HG02970 (cell line): Measurements from ENCODE around the gene DOK6.
A peak's percentile ranks its signal among the peaks of the same experiment; 100 is the strongest.

Experiments used
- ATAC-seq: cut with Tn5 transposase; IDR thresholded peaks from one replicate; pipeline ENCODE4 v1.9.1; 2021; ENCODE audit warnings: mild to moderate bottlenecking, moderate library complexity, moderate number of reproducible peaks; ENCODE audit not compliant: unreplicated experiment, low FRiP score

DOK6 gene

GRCh38 chr18:69529151-69529550 lies 128.5 kb downstream of the DOK6 start:
- no peak for ATAC-seq

DNA sequence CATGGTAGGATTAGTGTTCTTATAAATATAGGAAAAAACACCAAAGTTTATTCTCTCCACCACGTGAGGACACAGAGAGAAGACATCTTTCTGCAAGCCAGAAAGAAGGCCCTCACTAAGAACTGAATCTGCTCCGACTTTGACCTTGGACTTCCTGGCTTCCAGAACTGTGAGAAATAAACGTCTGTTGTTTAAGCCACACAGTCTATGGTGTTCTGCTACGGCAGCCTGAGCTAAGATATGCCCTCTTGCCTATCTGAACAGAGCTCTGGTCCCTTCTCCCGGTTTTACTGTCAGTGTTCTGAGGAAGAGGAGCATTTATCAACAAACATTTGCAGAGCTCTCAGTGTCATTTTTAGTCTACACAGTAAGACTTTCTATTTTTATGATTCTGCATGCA lies 131.3 kb downstream of the DOK6 start:
- ATAC-seq: no peak

DNA sequence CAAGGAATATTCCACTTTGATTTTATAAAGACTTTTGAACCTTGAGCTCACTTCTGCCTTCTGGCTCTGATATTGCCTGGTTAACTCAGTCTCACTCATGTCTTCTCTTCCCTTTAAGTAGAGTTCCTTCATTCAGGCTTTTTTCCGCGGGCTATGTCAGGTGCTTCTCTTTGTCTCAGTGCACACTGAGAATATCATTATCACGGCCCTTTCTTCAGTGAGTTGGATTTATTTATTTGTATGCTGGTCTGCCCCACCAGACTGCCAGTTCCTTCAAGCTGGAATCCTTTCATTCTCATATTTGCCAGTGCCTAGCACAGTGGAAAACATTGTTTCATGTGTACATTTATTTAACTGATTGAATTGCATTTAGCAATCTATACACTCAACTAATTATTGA lies 136.5 kb downstream of the DOK6 start:
- no peak for ATAC-seq

GRCh38 chr18:69538849-69539248 lies 138.2 kb downstream of the DOK6 start:
- ATAC-seq: no peak

GRCh38 chr18:69539404-69539803 lies 138.7 kb downstream of the DOK6 start:
- ATAC-seq: no peak

DNA sequence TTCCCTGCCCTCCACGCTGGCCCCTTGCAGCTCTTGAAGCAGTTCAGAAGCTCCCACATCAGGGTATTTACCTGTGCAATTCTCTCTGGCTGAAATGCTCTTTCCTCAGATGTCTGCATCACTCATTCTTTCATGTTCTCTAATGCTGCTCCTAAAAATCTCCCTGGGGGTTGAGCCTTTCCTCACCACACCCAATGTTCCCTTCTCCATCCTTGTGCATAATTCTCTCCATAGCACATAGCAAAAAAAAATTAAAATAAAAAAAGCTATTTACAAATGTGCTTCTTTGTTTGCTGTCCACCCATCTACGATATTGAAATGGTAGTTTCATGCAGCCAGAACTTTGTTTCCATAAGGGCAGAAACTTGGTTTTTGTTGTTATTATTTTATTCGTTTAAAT lies 155.5 kb downstream of the DOK6 start:
- no peak for ATAC-seq

DNA sequence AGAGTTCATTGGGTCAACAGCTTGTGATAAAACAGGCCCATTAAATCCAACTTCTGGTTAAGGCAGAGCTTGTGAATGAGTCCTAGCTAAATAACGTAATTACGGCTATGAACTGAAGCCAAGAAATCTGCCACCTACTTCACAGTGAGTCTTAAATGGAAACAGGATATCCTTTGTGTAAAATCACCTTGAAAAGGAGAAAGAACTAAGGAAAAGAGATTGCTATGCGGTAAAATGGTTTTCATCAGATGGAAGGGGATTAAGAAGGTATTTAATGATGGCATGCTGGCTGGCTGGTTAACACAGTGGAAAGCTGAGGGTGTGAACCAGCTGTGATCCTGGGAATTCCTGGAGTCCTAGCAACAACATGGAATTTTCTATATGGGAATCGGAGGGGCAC lies 156.6 kb downstream of the DOK6 start:
- no peak for ATAC-seq

DNA sequence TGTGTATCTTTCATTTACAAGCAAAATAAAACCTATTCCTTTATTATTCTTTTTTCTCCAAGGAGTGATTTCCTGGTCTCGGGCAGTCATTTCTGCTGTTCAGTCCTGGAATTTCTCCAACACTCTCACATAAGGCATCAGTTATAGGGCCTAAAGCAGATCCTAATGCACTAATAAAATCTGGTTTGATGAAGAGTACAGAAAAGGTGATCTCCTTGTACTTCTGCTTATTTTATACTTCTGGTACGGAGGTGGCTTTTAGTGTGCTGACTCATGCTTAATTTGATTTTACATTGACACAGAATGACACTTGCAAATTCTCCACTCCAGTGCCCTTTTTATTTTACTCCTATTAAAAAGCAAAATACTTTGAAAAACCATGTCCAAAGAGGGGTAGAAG lies 157.4 kb downstream of the DOK6 start:
- ATAC-seq: no peak

DNA sequence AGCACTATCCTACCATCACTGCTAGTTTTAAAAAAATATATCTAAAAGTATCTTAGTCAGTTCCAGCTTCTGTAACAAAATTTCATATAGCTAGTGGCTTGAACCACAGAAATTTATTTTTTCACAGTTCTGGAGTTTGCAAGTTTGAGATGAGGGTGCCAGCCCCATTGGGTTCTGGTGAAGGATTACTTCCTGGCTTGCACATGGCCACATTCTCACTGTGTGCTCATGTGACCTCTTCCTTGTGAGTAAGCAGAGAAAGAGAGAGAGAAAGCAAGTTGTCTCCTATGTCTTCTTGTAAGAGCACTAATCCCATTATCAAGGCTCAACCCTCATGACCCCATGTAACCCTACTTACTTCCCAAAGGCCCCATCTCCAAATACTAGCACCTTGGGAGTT lies 158.9 kb downstream of the DOK6 start:
- no peak for ATAC-seq

- no peak for ATAC-seq
These were observed 163.9 kb downstream of the DOK6 start for GRCh38 chr18:69564602-69565001.

GRCh38 chr18:69567813-69568488 lies 167.3 kb downstream of the DOK6 start:
- no peak for ATAC-seq

GRCh38 chr18:69569133-69569532 lies 168.4 kb downstream of the DOK6 start:
- no peak for ATAC-seq

DNA sequence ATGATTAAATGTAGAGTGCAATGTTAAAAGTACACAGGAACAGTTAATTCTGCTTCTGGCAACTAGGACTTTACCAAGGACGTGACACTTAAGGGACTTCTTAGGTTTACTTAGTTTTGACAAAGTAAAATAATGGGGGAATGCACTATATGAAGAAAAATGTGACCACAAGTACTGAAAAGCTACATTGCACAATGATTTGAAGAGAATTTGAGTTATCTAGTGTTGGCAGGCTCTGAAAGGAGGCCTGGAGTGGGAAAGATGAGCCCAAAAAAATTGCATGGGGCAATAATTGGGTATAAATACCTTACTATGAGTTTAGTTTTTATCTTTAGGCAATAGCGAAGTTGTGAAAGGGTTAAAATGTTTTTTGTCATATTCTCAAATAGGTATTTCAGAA lies 173.7 kb downstream of the DOK6 start:
- ATAC-seq: no peak

DNA sequence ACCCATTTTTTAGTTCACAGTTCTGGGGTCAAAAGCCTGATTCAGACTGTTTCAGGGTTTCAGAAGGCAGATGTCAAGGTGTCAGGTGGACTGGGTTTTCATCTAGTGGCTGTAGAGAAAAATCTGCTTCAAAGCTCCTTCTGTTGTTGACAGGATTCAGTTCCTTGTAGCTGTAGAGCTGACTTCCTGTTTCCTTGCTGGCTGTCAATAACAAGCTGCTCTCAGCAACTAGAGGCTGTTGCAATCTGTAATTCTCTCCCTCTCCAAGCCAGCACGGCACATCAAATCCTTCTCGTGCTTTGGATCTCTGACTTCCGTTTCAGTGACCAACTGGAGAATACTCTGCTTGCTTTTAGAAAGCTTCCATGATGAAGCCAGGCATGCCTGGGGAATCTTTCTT lies 179.4 kb downstream of the DOK6 start:
- ATAC-seq: peak; percentile 68

GRCh38 chr18:69584429-69584828 lies 183.7 kb downstream of the DOK6 start:
- ATAC-seq: no peak

DNA sequence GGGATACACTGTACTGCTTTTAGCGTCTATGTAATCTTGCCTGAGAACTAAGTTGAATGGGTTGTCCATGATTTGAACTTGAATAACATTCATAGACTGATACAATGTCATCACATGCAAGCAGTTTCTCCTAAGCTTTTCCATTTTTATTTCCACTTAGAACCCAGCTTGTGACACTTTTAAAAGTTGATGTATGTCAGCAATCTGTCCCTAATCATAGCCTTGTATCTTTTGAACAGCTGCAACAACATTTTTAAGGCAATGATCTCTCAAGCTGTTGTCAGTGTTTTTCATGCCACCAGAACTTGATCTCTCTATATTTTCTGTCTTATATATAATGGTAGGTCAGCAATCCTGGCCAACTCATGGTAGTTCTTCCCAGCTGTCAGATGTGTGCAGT lies 185.0 kb downstream of the DOK6 start:
- ATAC-seq: no peak

DNA sequence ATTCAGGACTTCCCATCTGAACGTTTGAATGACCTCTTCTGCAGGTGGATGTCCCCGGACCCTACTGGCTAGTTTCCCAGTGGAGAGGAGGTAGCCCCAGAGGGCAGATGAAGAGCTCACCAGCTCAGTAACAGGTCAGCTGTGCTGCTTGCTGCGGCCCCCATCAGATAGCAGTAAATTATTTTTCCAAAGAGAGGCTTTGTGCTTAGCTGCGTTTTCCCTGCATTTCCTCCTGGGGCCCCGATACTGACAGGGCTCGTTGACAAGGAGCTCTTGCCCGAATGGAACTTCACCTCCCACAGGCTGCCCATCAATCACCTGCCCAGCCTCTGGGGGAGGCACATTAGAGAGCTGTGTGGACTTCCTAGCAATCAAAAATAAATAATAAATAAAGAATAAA lies 185.8 kb downstream of the DOK6 start:
- no peak for ATAC-seq

DNA sequence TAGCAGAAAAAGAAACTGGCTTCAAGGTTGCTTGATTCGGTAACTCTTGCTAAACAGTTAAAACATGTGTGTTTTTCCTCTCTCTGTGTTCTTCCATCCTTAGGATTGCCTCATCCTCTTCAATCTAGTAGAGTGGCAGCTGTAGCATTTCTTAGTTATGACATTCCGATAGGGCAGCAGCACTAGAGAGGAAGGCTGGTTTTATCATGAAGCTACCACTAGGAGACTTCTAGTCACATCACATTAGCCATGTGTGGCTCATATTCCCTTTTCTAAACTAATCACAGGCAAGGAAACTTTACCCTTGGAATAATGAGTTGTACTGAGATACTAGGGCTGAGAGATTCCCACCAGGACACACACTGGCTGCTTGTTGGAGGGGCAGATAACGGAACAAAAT lies 187.6 kb downstream of the DOK6 start:
- ATAC-seq: no peak

- ATAC-seq: no peak
These were observed 189.5 kb downstream of the DOK6 start for GRCh38 chr18:69590150-69590549.

DNA sequence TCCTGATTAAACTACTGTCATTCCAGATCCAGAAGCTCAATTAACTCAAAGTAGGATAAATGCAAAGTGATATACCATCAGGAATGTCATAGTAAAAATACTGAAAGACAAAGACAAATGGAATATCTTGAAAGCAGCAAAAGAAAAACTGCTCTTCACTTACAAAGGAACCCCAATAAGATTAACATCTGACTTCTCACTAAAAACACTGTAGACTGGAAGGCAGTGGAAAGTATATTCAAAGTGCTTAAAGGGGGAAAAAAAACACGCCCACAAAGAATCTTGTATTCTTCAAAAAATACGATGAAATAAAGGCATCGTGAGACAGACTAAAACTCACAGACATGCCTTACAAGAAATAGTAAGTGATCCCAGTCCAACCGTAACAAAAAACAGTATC lies 195.7 kb downstream of the DOK6 start:
- no peak for ATAC-seq

DNA sequence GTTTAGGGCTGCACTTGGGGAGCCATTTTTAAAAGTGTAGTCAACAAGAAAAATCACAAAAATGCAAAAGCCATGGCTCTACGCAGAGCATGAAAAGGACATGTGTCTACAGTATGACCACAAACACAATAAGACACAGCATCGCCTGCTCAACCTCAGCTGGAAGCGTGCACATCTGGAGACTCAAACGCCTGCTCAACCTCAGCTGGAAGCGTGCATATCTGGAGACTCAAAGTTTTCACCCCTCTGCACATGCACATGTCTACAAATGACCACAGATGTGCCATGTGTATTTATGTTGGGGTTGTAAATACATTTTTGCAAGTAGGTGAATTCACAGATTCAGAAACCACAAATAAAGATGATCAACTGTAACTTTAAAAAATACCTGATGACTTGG lies 196.9 kb downstream of the DOK6 start:
- ATAC-seq: no peak

DNA sequence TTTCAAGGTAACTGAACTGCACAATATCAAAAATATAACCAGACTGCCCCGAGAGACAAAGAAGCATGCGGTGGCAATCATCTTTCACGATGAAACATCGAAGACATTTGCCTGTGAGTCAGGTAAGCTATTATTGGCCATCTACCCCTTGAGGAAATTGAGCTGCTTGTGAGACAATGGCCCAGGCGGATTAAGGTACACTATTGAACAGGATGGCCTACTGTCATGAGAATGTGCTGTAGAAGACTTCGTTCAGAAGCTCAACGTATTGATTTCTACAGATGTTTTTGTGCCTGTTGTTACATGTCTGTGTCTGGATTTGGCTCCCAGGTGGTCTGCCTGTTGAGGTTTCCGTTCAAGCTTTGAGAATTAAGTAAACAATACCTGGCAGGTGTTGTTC lies 198.7 kb downstream of the DOK6 start:
- no peak for ATAC-seq

DNA sequence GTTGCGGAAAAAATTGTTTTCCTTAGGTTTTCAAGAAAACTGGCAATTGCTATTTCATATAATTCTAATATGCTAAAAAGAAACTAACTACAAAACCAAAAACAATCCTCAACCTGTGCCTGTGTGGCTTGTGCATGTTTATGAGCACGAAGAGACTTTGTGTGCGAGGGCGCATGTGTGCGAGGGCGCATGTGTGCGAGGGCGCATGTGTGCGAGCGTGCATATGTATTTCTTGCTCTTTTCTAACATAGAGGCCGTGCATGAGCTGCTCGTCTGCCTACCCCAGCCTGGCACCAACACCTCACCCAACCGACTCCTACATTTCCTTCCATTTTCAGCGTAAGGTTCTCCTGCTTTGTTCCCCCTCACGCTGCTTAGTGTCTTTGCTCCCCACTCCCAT lies 211.6 kb downstream of the DOK6 start:
- ATAC-seq: no peak
